HG03565 (cell line): ENCODE data around the gene PPM1H.
A peak's percentile ranks its signal among the peaks of the same experiment; 100 is the strongest.

ENCODE experiments used
- ATAC-seq: cut with Tn5 transposase; IDR thresholded peaks from one replicate; pipeline ENCODE4 v1.9.1; 2021; ENCODE audit warnings: mild to moderate bottlenecking, moderate library complexity; ENCODE audit not compliant: unreplicated experiment

Gene PPM1H

GRCh38 chr12:62802321-62802720 lies 132.6 kb downstream of the PPM1H start:
- ATAC-seq, result no peak

DNA sequence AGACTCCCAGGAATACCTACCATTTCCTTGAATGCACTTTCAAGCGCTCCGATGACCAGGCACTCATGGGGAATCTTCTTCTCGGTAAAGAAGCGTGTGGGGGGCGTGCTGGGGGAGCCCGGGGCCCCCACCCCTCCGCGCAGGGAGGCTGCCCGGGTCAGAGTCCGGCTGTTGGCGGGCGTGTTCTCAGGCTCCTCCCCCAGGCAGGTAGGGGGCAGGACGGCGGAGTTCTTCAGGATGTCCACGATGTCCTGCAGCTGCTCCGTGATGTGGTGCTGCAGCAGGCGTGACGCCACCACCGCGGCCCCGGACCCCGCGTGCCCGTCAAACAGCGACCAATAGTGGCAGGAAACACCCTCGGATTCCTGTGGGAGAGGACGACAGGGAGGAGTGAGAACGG lies 133.2 kb downstream of the PPM1H start:
- no peak for ATAC-seq

- ATAC-seq, result no peak
Measured at GRCh38 chr12:62800707-62801400, 134.1 kb downstream of the PPM1H start.

- peak; percentile 74 for ATAC-seq
Measured at GRCh38 chr12:62799766-62800406, 135.1 kb downstream of the PPM1H start.

DNA sequence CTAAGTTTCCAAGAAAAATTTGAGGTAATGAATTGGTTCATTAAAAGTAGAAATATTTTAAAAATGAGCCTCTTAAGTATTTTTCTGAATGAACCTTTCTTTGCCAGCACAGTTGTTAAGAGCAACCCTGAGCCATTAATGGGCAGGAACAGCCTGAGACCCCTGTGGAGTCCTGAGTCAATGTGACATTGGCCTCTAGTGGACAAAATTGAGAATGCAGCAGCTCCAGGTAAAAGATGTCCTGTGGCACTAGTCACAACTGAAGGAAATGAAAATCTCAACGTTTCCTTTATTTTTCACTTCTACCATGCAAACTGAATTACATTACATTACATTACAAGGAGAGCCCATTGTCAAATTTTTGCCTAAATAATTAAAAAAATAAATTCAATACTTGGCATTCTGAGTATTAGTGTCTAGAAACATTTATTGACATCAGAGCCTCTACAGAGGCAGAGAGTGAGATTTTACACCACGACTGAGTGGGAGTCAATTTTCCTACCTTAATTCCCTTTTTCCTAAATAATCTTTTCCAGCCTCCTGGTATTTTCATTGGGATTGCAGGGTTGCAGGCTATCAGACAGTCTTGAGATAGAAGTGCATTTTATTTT lies 135.7 kb downstream of the PPM1H start:
- peak; percentile 84 for ATAC-seq

DNA sequence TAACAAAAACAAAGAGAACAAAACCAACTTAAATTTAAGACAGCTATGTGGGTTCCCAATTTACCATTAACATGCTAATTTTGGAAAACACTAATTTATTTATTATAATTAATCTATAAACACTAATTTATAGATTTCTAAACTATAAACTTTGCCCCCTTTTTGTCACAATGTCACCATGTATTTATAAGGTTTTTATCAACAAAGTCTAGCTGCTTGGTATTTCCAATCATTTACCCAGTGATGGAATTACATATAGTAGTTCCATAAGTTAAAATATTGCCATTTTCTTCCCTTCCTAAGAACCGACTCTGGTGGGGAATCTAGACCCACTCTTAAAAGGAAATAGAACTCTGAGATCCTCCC lies 140.7 kb downstream of the PPM1H start:
- no peak for ATAC-seq

DNA sequence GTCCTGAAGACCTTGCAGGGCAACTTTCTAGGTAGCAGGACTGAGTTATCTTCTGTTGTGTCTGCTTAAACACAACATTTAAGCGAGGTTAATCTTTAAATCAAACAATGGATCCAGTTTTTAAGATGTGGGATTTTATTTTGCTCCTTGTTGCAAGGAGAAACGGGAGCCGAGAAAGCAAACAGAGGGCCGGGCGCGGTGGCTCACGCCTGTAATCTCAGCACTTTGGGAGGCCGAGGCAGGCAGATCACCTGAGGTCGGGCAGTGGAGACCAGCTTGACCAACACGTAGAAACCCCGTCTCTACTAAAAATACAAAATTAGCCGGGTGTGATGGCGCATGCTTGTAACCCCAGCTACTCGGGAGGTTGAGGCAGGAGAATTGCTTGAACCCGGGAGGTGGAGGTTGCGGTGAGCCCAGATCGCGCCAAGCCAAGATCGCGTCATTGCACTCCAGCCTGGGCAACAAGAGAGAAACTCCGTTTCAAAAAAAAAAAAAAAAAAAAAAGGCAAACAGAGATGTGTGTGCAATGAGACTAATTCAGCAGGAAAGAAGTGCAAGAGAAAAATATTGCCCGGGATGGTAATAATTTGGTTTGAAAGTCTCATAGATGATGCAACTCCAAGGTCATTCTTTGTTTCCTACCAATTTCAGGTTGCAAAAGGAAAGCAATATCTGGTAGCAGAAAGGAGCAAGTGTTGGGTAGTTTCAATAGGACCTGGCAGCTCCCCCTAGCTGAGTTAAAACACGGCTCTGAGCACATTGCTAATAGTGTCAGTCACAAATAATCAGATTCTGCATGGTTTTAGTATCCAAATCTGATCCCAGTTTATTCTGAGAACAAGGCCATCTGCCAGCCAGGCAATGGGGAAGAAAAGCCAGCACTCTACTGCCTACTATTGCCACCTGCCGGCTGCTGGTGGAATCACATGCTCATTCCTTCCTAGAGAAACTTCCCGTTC lies 141.4 kb downstream of the PPM1H start:
- peak; percentile 63 for ATAC-seq

DNA sequence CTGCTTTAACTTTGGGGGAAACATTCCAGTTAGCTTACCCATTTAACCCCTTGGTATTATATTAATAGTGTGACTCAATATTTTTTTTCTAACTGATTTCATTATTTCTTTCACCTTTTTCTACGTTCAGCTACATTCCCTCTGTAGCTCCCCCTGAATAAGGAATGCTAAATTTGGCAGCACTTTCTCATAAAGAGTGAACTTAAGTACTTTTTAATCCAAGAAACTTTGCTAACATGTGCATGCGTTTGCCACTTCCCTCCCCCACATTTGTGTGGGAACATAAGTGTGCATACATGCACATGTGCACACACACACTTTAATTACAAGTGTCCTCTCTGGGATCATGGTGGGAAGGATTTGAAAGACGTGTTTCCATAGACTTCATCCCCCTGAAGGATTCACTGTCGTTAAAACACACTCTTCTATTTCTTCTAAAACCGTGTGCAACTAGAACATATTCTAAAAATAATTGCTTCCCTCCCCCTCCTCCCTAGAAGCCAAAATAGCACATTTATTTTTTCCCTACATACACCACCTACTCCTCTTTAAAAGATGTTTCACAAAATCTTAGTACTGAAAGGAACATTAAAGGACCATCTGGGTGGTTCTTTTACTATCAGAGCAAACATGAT lies 142.6 kb downstream of the PPM1H start:
- ATAC-seq, result no peak

GRCh38 chr12:62789851-62790250 lies 145.1 kb downstream of the PPM1H start:
- no peak for ATAC-seq

- no peak for ATAC-seq
Measured at GRCh38 chr12:62787611-62788010, 147.3 kb downstream of the PPM1H start.

DNA sequence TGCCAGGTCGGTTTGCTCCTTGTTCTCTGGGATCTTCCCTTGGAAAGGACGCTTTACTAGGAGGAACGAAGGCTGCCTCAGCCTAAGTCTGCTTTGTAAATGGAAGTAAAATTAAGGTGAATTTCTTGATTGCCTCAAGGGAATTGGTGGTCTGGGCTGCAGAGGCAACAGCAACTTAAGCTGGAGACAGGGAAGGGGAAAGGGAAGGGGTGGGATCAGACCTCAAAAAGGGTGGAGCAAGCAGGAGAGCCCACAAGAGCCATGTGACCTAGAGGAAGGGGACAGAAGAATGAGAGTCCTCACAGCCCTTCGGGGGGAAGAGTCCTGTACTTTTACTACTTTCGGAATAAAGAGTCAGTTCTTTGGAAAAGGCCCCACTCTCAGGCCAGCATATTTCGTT lies 147.9 kb downstream of the PPM1H start:
- ATAC-seq, result no peak

DNA sequence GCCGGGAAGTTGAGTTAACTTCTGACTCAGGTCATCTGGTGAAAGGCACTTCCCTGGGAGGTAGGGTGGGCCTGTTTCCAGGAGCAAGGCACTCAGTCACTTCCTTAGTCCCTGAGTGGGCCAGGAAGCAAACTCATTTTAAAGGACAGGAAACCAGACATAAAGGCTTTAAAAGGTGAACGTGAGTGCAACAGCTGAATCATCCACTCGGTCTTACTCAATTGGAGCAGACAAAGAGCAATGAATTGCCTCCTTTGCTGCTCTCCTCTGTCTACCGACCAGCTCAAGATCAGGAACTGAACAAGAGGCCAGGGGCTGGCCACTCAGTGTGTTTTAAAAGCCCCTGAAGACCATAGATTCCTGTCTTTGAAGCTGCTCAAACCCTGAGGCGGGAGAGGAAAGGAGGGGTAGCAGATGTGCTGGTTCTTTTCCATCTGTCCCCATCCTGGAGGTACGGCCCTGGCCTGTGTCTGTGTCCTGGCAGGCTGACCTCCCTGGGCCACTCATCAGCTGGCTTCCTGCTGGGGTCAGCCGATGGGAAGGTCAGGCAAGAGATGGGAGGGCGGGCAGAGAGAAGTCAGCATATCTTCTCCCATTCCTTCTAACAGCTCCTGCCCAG lies 148.9 kb downstream of the PPM1H start:
- ATAC-seq, result no peak

DNA sequence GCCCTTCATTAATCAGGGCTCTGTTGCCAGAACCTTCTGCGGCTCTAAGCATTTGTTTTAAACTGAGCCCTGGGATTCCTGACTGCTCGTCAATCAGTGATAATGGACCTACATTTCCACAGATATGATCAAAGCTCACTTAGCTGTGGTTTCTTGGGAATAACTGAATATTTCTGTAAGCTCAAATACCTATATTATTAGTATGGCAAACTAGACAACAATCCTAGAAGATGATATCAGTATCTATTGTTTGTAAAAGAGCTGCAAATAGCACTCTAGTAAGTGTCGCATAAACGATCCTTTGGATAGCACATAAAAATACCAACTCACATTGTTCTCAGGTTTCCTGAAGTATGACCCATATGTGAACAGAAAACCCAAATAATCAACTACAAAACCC lies 150.4 kb downstream of the PPM1H start:
- no peak for ATAC-seq

DNA sequence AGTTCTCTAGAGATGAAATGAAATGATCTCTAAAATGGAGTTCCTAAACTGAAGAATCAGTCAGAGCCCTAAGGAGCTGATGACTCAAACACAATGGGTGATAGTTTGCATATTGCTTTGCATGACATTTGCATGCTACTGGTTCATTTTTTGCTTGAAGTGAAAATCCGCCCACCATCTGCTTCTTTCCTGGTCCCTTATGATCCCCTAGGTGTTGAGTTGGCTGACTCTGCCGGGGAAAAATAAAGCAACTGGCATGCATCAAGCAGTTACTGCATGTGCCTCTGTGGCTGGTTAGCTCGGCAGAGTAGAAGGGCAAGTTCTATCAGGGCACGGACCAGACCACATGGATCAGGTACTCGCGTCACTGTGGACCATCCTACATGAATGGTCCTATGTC lies 151.1 kb downstream of the PPM1H start:
- ATAC-seq, result no peak

GRCh38 chr12:62781136-62781880 lies 153.6 kb downstream of the PPM1H start:
- no peak for ATAC-seq

- no peak for ATAC-seq
Measured at GRCh38 chr12:62779488-62779887, 155.5 kb downstream of the PPM1H start.

DNA sequence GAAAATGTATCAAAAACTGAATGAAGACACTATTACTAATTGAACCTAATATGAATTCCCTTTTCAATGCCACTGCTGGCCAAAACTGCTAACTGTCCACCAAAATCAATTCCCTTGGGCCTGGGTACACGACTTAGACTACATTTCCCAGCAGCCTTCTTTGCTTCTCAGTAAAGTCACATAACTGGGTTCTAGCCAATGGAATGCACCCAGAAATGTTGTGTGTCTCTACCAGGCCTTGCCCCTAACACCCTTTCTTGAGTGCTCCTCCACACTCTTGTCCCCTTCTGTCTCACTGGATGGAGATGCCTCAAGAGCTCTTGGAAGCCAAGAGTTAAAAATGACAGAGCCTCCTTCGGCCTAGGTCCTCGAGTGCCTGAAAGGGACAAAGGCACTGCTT lies 156.8 kb downstream of the PPM1H start:
- no peak for ATAC-seq

GRCh38 chr12:62776997-62777396 lies 158.0 kb downstream of the PPM1H start:
- no peak for ATAC-seq

GRCh38 chr12:62776575-62776974 lies 158.4 kb downstream of the PPM1H start:
- no peak for ATAC-seq

DNA sequence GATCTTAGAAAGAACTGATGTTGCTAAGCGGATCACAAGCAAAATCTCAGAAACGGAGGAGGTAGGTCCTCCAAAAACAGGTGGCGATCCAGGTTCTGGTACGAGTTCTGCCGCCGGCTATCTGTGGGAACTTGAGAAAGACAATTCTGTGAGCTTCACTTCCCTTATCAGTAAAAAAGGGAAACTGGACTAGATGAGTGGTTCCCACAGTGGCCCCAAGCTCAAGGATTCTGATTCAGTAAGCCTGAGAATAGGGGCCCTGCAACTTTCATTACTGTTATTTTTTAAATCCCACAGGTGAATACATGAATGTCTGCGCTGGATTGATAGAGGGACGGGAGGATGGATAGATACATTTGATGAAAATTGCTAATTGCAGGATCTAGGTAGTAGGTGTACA lies 160.2 kb downstream of the PPM1H start:
- no peak for ATAC-seq
